Spleen (tissue), 7 donors: ENCODE data around the gene RPRD1A.

ENCODE experiments used
- CTCF ChIP-seq, 11 experiments: fragments of 200-600 bp in 7 of 11; fragments of 450-650 bp in 4 of 11; sonication (generic) in 4 of 11; IDR thresholded peaks in 8 of 11; conservative IDR thresholded peaks in 3 of 11; 1 replicate in 7 of 11; 2 replicates in 4 of 11; pipeline versions ENCODE4 v1.4.0 to v1.8.0; 2016 to 2021; ENCODE audit warnings: antibody characterized with exemption in 11 of 11, inconsistent platforms in 4 of 11, mild to moderate bottlenecking in 1 of 11
- POLR2A ChIP-seq, 3 donors: fragments of 450-650 bp; IDR thresholded peaks; one replicate each; pipeline ENCODE4 v1.5.1; 2017; ENCODE audit warnings: antibody characterized with exemption in 3 of 3, mild to moderate bottlenecking in 1 of 3
- POLR2AphosphoS5 ChIP-seq, 3 donors: sonication (generic); formaldehyde crosslinking; IDR thresholded peaks; one replicate each; pipeline ENCODE4 v1.5.1; 2017; ENCODE audit warnings: antibody characterized with exemption in 3 of 3
- donor health status: DM: no; HTN: no; CAD: no; lungs with moderate emphysema.
- donor health status: DM: no; HTN: no; CAD: no.
- donor health status: DM: no; HTN: no; CAD: no.

GRCh38 chr18:35979112-35979511, 88.2 kb downstream of the RPRD1A start:
- TF ChIP-seq CTCF (IDR thresholded peaks at IDR 0.05 in 8 of 11, conservative IDR thresholded peaks at IDR 0.05 in 3 of 11) (no peak), POLR2A (IDR thresholded peaks at IDR 0.05) (no peak), POLR2AphosphoS5 (IDR thresholded peaks at IDR 0.05) (no peak)
